Pons (tissue), 1 donor: ENCODE measurements around the gene CXCR5.

Experiments
- DNase-seq: peaks from one replicate; pipeline ENCODE4 v3.0.0-alpha.2; 2016; ENCODE audit warnings: low spot score

The CXCR5 gene

GRCh38 chr11:118877487-118878162, 6.1 kb upstream of the CXCR5 start:
- DNase-seq, result no peak

GRCh38 chr11:118878163-118878563, 5.5 kb upstream of the CXCR5 start:
- no peak for DNase-seq

GRCh38 chr11:118881228-118881627, 2.5 kb upstream of the CXCR5 start:
- DNase-seq, result no peak

- DNase-seq, result no peak
These were observed 1.2 kb upstream of the CXCR5 start for GRCh38 chr11:118882491-118882890.

- DNase-seq, result no peak
These were observed 706 bp upstream of the CXCR5 start for GRCh38 chr11:118883004-118883367.

- DNase-seq, result no peak
These were observed 1.2 kb downstream of the CXCR5 start for GRCh38 chr11:118884875-118885274.

- DNase-seq, result no peak
These were observed 1.6 kb downstream of the CXCR5 start for GRCh38 chr11:118885319-118885718.

GRCh38 chr11:118885831-118886565, 2.3 kb downstream of the CXCR5 start:
- DNase-seq, result no peak

- peak; percentile 41 for DNase-seq
These were observed 3.0 kb downstream of the CXCR5 start for GRCh38 chr11:118886681-118887111.

GRCh38 chr11:118887206-118887605, 3.5 kb downstream of the CXCR5 start:
- no peak for DNase-seq

- DNase-seq, result no peak
These were observed 4.7 kb downstream of the CXCR5 start for GRCh38 chr11:118888398-118888797.

GRCh38 chr11:118889797-118890196, 6.1 kb downstream of the CXCR5 start:
- no peak for DNase-seq

- DNase-seq, result no peak
These were observed 8.8 kb downstream of the CXCR5 start for GRCh38 chr11:118892514-118892913.

- DNase-seq, result no peak
These were observed 9.3 kb downstream of the CXCR5 start for GRCh38 chr11:118892964-118893363.

- no peak for DNase-seq
These were observed 10.0 kb downstream of the CXCR5 start for GRCh38 chr11:118893662-118894061.

GRCh38 chr11:118894192-118894591, 10.5 kb downstream of the CXCR5 start:
- DNase-seq, result no peak

- DNase-seq, result no peak
These were observed 11.7 kb downstream of the CXCR5 start for GRCh38 chr11:118895093-118896039.

GRCh38 chr11:118896472-118896913, 12.8 kb downstream of the CXCR5 start:
- no peak for DNase-seq

GRCh38 chr11:118896921-118897591, 13.4 kb downstream of the CXCR5 start:
- DNase-seq, result no peak

- DNase-seq, result no peak
These were observed 14.1 kb downstream of the CXCR5 start for GRCh38 chr11:118897721-118898310.
